AG04449 (cell line): ENCODE measurements around the gene CHMP1A.

Experiments
- CTCF ChIA-PET: fragments of 350-600 bp; formaldehyde crosslinking; extraction: SDS; loops from one replicate; lab custom pipeline; 2021; ENCODE audit warnings: antibody characterized with exemption; lab: Yijun Ruan, JAX
- POLR2A ChIA-PET: fragments of 400-600, 350-600 bp; formaldehyde crosslinking; extraction: SDS; loops from one replicate; lab custom pipeline; 2020; ENCODE audit warnings: antibody characterized with exemption, inconsistent platforms; lab: Yijun Ruan, JAX
- DNase-seq: peaks from one replicate; pipeline ENCODE4 v3.0.0-alpha.2; 2010; ENCODE audit warnings: low read depth, low spot score
- H3K4me3 ChIP-seq: 2 replicates; pipeline ENCODE4 v1.5.1; 2011; ENCODE audit warnings: low read depth, mild to moderate bottlenecking, control low read depth, low read length
- CTCF ChIP-seq: IDR thresholded peaks from one replicate; pipeline ENCODE4 v1.5.1; 2011; ENCODE audit warnings: mild to moderate bottlenecking, moderate library complexity, low read length, control low read depth, inconsistent platforms; ENCODE audit not compliant: insufficient read depth; ENCODE audit errors: missing control alignments

The CHMP1A gene

GRCh38 chr16:89657442-89658220 lies at the start of gene CHMP1A, which contains the start of gene SPATA33:
TSS of gene CHMP1A (minus strand) at chr16:89657708. CDS start at chr16:89657588, 120 bp downstream.
TSS of gene SPATA33 (plus strand) at chr16:89657836. CDS start at chr16:89657912, 76 bp downstream.
- POLR2A ChIA-PET, result interaction anchor here (0.5 to 1.1 kb wide), 4 partner anchors 24 to 243 kb away, joined by 3 to 5 read pairs (median 4); no protein-coding TSS in a partner anchor
- DNase-seq, result no peak
- H3K4me3 ChIP-seq, result peak within 1 kb of the TSS; percentile 95
- TF ChIP-seq CTCF, result no peak
- CTCF ChIA-PET, result interaction anchor here (0.7 to 1.3 kb wide), 4 partner anchors 16 to 202 kb away, joined by 3 to 5 read pairs (median 4); partner anchors contain the start of gene CPNE7

GRCh38 chr16:89706518-89707260 lies 49.2 kb upstream of the CHMP1A start:
- TF ChIP-seq CTCF, result no peak
- no peak for DNase-seq
- CTCF ChIA-PET, result interaction anchor here (0.6 to 9.1 kb wide), 20 partner anchors 7 to 166 kb away, joined by 3 to 101 read pairs (median 3); partner anchors contain the start of genes CDK10, SPIRE2, TCF25 and VPS9D1
- no peak overlapping the region for H3K4me3 ChIP-seq
- POLR2A ChIA-PET, result interaction anchor here (1.1 to 1.6 kb wide), 4 partner anchors 9 to 20 kb away, joined by 3 to 4 read pairs (median 3); partner anchors contain the start of gene CDK10

- H3K4me3 ChIP-seq, result no peak overlapping the region
- no peak for DNase-seq
- CTCF ChIA-PET, result interaction anchor here (1.3 to 9.1 kb wide), 9 partner anchors 9 to 156 kb away, joined by 4 to 101 read pairs (median 14); partner anchors contain the start of genes CDK10 and VPS9D1
- POLR2A ChIA-PET, result no interaction called here
- no peak for TF ChIP-seq CTCF
Measured at GRCh38 chr16:89705006-89705405, 47.5 kb upstream of the CHMP1A start.

GRCh38 chr16:89704281-89704680 lies 46.8 kb upstream of the CHMP1A start:
- ChIA-PET POLR2A (no interaction called here), CTCF (interaction anchor here (2.0 to 9.1 kb wide), 6 partner anchors 9 to 157 kb away, joined by 6 to 101 read pairs (median 15); partner anchors contain the start of gene CDK10)
- DNase-seq, result no peak
- no peak for TF ChIP-seq CTCF
- no peak overlapping the region for H3K4me3 ChIP-seq

- TF ChIP-seq CTCF, result no peak
- ChIA-PET POLR2A (no interaction called here), CTCF (interaction anchor here (2.7 to 6.4 kb wide), 6 partner anchors 12 to 160 kb away, joined by 8 to 61 read pairs (median 41); partner anchors contain the start of gene VPS9D1)
- H3K4me3 ChIP-seq, result peak within 1 kb of the TSS; percentile 83
- DNase-seq, result no peak
Measured at GRCh38 chr16:89701425-89702406, 44.2 kb upstream of the CHMP1A start, which contains the start of gene SPATA2L. TSS of gene SPATA2L (minus strand) at chr16:89701705. CDS start at chr16:89701232, 473 bp downstream.
